Vagina (tissue), 2 donors: ENCODE data around the gene BTBD10. TPM values are rescaled to one million over a fixed set of nuclear protein-coding genes. Genes with fewer than 3 reads are reported as not detected.

Experiments
- DNase-seq, 2 donors: peaks; one replicate each; pipeline ENCODE4 v3.0.0-alpha.2; 2017; ENCODE audit errors: extremely low spot score in 2 of 2
- H3K27ac ChIP-seq: fragments of 200-600 bp; sonication (generic); one replicate; pipeline ENCODE4 v1.5.1; 2019
- H3K27me3 ChIP-seq: fragments of 200-600 bp; sonication (generic); one replicate; pipeline ENCODE4 v1.5.1; 2019
- H3K36me3 ChIP-seq, 2 donors: fragments of 200-600 bp; sonication (generic); one replicate each; pipeline ENCODE4 v1.5.1; 2017 to 2019
- H3K4me1 ChIP-seq: fragments of 200-600 bp; sonication (generic); one replicate; pipeline ENCODE4 v1.5.1; 2019
- H3K4me3 ChIP-seq, 2 donors: fragments of 200-600 bp; sonication (generic); 1 replicate in 1 of 2; 2 replicates in 1 of 2; pipeline ENCODE4 v1.5.1; 2016 to 2019
- H3K9me3 ChIP-seq: fragments of 200-600 bp; sonication (generic); one replicate; pipeline ENCODE4 v1.5.1; 2019
- POLR2A ChIP-seq, 2 donors: fragments of 450-650 bp; IDR thresholded peaks; one replicate each; pipeline ENCODE4 v1.6.1; 2017; ENCODE audit warnings: antibody characterized with exemption in 2 of 2, mild to moderate bottlenecking in 2 of 2, moderate library complexity in 2 of 2
- POLR2AphosphoS5 ChIP-seq, 2 donors: sonication (generic); formaldehyde crosslinking; IDR thresholded peaks; one replicate each; pipeline ENCODE4 v1.9.0; 2017; ENCODE audit warnings: antibody characterized with exemption in 2 of 2, mild to moderate bottlenecking in 2 of 2, low read depth in 1 of 2; ENCODE audit not compliant: insufficient read depth in 1 of 2
- intact Hi-C: fragments of 100-400 bp; cut with DNase I; formaldehyde crosslinking; loops from one replicate; pipeline ENCODE4 v1.15.1; 2023
- total RNA-seq: library from RNA; depleted of rRNA; stranded (reverse); fragments of >200 nt; gene quantifications from one replicate; pipeline ENCODE4 v1.2.3, GENCODE V29; 2016
- TF ChIP-seq, protein P1 (sequence below), 3 experiments: fragments of 450-650 bp in 2 of 3; fragments of 200-600 bp in 1 of 3; sonication (generic) in 1 of 3; IDR thresholded peaks; one replicate each; pipeline ENCODE4 v1.5.1; 2017 to 2019; ENCODE audit warnings: antibody characterized with exemption in 3 of 3, mild to moderate bottlenecking in 2 of 3, moderate library complexity in 2 of 3

Gene BTBD10
- total RNA-seq, 1 donor from 2014 or later = 29.2 TPM

DNA sequence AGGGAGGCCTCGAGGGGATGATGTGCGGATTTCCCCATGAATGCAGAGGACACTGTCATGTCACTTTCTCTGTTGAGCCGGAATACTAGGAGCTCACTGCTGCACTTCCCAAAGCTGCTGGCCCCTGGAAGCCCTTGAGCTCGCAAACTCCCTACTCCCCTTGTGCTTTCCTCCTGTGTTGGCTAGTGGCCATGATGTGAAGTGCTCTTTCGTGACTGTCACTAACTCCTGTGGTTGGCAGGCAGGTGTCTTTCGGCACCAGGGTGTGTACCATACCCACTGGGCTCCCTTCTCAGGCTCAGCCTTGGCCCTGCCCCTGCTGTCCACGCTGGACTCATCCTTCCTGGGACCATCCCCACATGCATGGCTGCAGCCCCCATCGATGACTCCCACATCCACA, 86.2 kb downstream of the BTBD10 start:
- no peaks in the 10 kb centered on the region for H3K9me3 ChIP-seq
- no peak overlapping the region for H3K27ac ChIP-seq
- DNase-seq = no peak
- no peaks in the 10 kb centered on the region for H3K27me3 ChIP-seq
- H3K4me3 ChIP-seq = no peak overlapping the region
- H3K4me1 ChIP-seq = no peaks in the 10 kb centered on the region
- intact Hi-C loops = no loop called here
- TF ChIP-seq POLR2AphosphoS5 (IDR thresholded peaks at IDR 0.05; ENCODE audit: insufficient read depth in 1 of 2, low read depth in 1 of 2) = no peak
- TF ChIP-seq, protein P1, sequence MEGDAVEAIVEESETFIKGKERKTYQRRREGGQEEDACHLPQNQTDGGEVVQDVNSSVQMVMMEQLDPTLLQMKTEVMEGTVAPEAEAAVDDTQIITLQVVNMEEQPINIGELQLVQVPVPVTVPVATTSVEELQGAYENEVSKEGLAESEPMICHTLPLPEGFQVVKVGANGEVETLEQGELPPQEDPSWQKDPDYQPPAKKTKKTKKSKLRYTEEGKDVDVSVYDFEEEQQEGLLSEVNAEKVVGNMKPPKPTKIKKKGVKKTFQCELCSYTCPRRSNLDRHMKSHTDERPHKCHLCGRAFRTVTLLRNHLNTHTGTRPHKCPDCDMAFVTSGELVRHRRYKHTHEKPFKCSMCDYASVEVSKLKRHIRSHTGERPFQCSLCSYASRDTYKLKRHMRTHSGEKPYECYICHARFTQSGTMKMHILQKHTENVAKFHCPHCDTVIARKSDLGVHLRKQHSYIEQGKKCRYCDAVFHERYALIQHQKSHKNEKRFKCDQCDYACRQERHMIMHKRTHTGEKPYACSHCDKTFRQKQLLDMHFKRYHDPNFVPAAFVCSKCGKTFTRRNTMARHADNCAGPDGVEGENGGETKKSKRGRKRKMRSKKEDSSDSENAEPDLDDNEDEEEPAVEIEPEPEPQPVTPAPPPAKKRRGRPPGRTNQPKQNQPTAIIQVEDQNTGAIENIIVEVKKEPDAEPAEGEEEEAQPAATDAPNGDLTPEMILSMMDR (IDR thresholded peaks at IDR 0.05) = no peak
- no peak for TF ChIP-seq POLR2A (IDR thresholded peaks at IDR 0.05)
- H3K36me3 ChIP-seq = peaks cover 0 to 92% of the 10 kb centered on the region in 2 donors

DNA sequence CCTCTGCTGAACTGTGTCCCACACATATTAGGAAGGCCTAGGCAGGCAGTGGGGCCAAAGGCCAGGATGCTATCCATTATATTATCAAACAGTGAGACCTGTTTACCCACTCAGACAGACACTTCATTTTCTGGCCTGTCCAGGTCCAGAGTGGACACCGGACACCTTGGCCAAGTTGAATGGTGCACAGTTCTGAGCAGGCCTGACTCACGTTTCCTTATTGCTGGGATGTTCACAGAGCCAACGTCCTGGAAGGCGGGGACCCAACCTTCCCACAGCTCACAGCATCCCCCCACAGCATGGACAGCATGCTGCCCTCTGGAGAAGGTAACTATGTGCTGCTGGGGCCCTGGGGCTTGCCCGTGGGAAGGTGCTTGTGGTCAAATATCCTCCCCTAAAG, 86.6 kb downstream of the BTBD10 start:
- DNase-seq = no peak
- no peaks in the 10 kb centered on the region for H3K27me3 ChIP-seq
- intact Hi-C loops = no loop called here
- no peaks in the 10 kb centered on the region for H3K4me1 ChIP-seq
- TF ChIP-seq POLR2AphosphoS5 (IDR thresholded peaks at IDR 0.05; ENCODE audit: insufficient read depth in 1 of 2, low read depth in 1 of 2) = peak in 1 of 2 donors; percentile 11
- TF ChIP-seq, protein P1 (IDR thresholded peaks at IDR 0.05) = no peak
- H3K4me3 ChIP-seq = no peak overlapping the region
- peaks cover 0 to 95% of the 10 kb centered on the region in 2 donors for H3K36me3 ChIP-seq
- no peaks in the 10 kb centered on the region for H3K9me3 ChIP-seq
- no peak overlapping the region for H3K27ac ChIP-seq

DNA sequence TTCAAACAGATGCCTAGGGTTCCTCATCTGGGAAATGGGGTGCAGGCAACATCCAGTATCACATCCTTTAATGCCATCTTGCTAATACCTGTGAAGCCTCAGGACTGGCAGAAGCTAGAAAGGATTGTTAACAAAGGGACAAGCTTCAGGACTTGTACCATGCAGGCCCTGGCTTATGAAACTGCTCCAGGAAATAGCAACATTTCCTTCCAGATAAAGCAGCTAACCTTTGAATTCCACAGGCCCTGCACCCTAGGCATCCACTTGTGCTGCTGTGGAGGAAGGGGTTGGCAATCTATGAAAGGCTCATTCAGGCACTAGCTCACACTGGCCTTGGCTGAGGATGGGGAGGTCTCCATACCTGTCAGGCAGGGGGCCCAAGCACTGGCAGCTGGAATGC, 87.2 kb downstream of the BTBD10 start:
- Histone ChIP-seq H3K27ac (no peak overlapping the region), H3K27me3 (no peaks in the 10 kb centered on the region), H3K4me1 (no peaks in the 10 kb centered on the region), H3K36me3 (peaks cover 0 to 94% of the 10 kb centered on the region in 2 donors), H3K4me3 (no peak overlapping the region), H3K9me3 (no peaks in the 10 kb centered on the region)
- intact Hi-C loops = no loop called here
- TF ChIP-seq, protein P1 (IDR thresholded peaks at IDR 0.05) = no peak
- TF ChIP-seq POLR2A (IDR thresholded peaks at IDR 0.05) (no peak), POLR2AphosphoS5 (IDR thresholded peaks at IDR 0.05; ENCODE audit: insufficient read depth in 1 of 2, low read depth in 1 of 2) (no peak)
- no peak for DNase-seq

DNA sequence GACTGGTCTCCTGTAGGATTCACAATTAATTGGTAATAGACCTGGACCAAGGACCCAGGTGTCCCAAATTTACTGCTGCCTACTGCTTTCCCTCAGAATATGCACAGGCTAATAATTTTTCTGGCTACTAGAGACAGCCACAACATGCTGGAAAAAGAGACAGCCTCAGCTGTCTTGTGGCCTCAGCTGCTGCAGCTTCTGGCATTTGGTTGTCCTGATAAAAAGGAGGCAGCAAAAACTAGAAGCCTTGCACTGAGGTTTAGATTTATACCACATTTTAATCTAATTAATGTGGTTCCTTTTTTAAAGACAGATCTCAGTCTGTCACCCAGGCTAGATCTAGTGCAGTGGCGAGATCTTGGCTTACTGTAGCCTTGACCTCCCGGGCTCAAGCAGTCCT, 89.8 kb downstream of the BTBD10 start:
- no peaks in the 10 kb centered on the region for H3K9me3 ChIP-seq
- intact Hi-C loops = no loop called here

DNA sequence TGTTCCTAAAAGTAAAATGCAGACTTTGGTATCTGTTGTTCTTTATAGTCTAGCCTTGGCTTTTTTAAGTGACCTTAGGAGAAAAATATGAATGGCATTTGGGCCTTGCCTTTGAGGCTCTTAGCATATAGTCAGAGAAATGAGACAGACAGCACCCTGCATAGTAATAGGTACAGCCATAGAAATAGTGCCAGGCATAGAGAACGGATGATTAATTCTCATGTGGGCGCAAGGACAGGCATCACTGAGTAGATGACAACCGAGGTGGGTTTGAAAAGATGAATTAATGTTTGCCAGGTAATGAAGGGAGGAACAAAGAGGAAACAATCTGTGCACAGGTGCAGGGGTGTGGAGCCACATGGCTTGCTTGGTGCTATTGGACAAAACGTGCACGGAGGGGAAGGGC, 95.0 kb downstream of the BTBD10 start:
- DNase-seq = no peak
- Histone ChIP-seq H3K27ac (no peak overlapping the region), H3K36me3 (peaks cover 4 to 78% of the 10 kb centered on the region in 2 donors), H3K9me3 (no peaks in the 10 kb centered on the region), H3K27me3 (no peaks in the 10 kb centered on the region), H3K4me3 (no peak overlapping the region), H3K4me1 (no peaks in the 10 kb centered on the region)
- intact Hi-C loops = no loop called here
- TF ChIP-seq POLR2AphosphoS5 (IDR thresholded peaks at IDR 0.05; ENCODE audit: insufficient read depth in 1 of 2, low read depth in 1 of 2) = no peak
- TF ChIP-seq, protein P1 (IDR thresholded peaks at IDR 0.05) = no peak
- TF ChIP-seq POLR2A (IDR thresholded peaks at IDR 0.05) = no peak

More for the DNA sequence above, 89.8 kb downstream of the BTBD10 start:
- H3K4me1 ChIP-seq = no peaks in the 10 kb centered on the region
- TF ChIP-seq, protein P1 (IDR thresholded peaks at IDR 0.05) = no peak
- peaks cover 0 to 89% of the 10 kb centered on the region in 2 donors for H3K36me3 ChIP-seq
- DNase-seq = no peak
- no peak overlapping the region for H3K4me3 ChIP-seq
- H3K27me3 ChIP-seq = no peaks in the 10 kb centered on the region
- no peak overlapping the region for H3K27ac ChIP-seq
